Measurements from ENCODE around the gene CPA1.

Gene CPA1

GRCh38 chr7:130433301-130433700 is 53.0 kb downstream of the CPA1 start:
- Histone ChIP-seq H2AFZ (ENCODE audit: low read depth, low read length, severe bottlenecking) (no peak overlapping the region), H3K4me2 (ENCODE audit: low read depth, low read length, poor library complexity, severe bottlenecking) (no peak overlapping the region), H3K9ac (ENCODE audit: low read length) (no peak overlapping the region), H3K4me3 (ENCODE audit: insufficient read depth, low read length, poor library complexity, severe bottlenecking) (no peak overlapping the region), H3K27ac (ENCODE audit: low read depth, low read length) (no peak overlapping the region), H3F3A (ENCODE audit: insufficient read depth) (no peaks in the 10 kb centered on the region), H3K9me2 (replicated peaks; ENCODE audit: insufficient read depth, low read length) (no peaks in the 10 kb centered on the region), H3K27me3 (ENCODE audit: low read length) (no peaks in the 10 kb centered on the region), H3K79me2 (ENCODE audit: insufficient read depth, low read length) (peaks cover 10% of the 10 kb centered on the region; the same call in 1 of the 2 replicates), H4K20me1 (ENCODE audit: low read depth, low read length) (no peaks in the 10 kb centered on the region), H3K36me3 (ENCODE audit: low read length) (0 out of 2 replicates have a peak, but pooled peaks cover 5% of the 10 kb centered on the region), H3K9me3 (ENCODE audit: insufficient read depth, low read length) (no peaks in the 10 kb centered on the region)
- no peak for TF ChIP-seq CTCF (IDR thresholded peaks at IDR 0.05; ENCODE audit: insufficient read depth, low read length, poor library complexity, severe bottlenecking)
- TF ChIP-seq EZH2phosphoT487 (conservative IDR thresholded peaks at IDR 0.05; ENCODE audit: low read length) = no peak

GRCh38 chr7:130435311-130435854 is 55.1 kb downstream of the CPA1 start:
- Histone ChIP-seq H3K27me3 (ENCODE audit: low read length) (no peaks in the 10 kb centered on the region), H3K4me3 (ENCODE audit: insufficient read depth, low read length, poor library complexity, severe bottlenecking) (no peak overlapping the region), H3F3A (ENCODE audit: insufficient read depth) (peaks cover 10% of the 10 kb centered on the region; the same call in 1 of the 2 replicates), H3K27ac (ENCODE audit: low read depth, low read length) (no peak overlapping the region), H3K9me3 (ENCODE audit: insufficient read depth, low read length) (no peaks in the 10 kb centered on the region), H2AFZ (ENCODE audit: low read depth, low read length, severe bottlenecking) (no peak overlapping the region), H3K79me2 (ENCODE audit: insufficient read depth, low read length) (peaks cover 20% of the 10 kb centered on the region), H3K4me2 (ENCODE audit: low read depth, low read length, poor library complexity, severe bottlenecking) (no peak overlapping the region), H4K20me1 (ENCODE audit: low read depth, low read length) (no peaks in the 10 kb centered on the region), H3K9me2 (replicated peaks; ENCODE audit: insufficient read depth, low read length) (no peaks in the 10 kb centered on the region), H3K9ac (ENCODE audit: low read length) (no peak overlapping the region), H3K36me3 (ENCODE audit: low read length) (0 out of 2 replicates have a peak, but pooled peaks cover 5% of the 10 kb centered on the region)
- TF ChIP-seq EZH2phosphoT487 (conservative IDR thresholded peaks at IDR 0.05; ENCODE audit: low read length) = no peak
- TF ChIP-seq CTCF (IDR thresholded peaks at IDR 0.05; ENCODE audit: insufficient read depth, low read length, poor library complexity, severe bottlenecking) = no peak

- no peak for TF ChIP-seq CTCF (IDR thresholded peaks at IDR 0.05; ENCODE audit: insufficient read depth, low read length, poor library complexity, severe bottlenecking)
- TF ChIP-seq EZH2phosphoT487 (conservative IDR thresholded peaks at IDR 0.05; ENCODE audit: low read length) = no peak
- Histone ChIP-seq H3K27ac (ENCODE audit: low read depth, low read length) (no peak overlapping the region), H3K4me3 (ENCODE audit: insufficient read depth, low read length, poor library complexity, severe bottlenecking) (no peak overlapping the region), H3K9me3 (ENCODE audit: insufficient read depth, low read length) (no peaks in the 10 kb centered on the region), H3F3A (ENCODE audit: insufficient read depth) (peaks cover 10% of the 10 kb centered on the region; the same call in 1 of the 2 replicates), H3K79me2 (ENCODE audit: insufficient read depth, low read length) (peaks cover 20% of the 10 kb centered on the region), H4K20me1 (ENCODE audit: low read depth, low read length) (no peaks in the 10 kb centered on the region), H3K36me3 (ENCODE audit: low read length) (0 out of 2 replicates have a peak, but pooled peaks cover 5% of the 10 kb centered on the region), H3K9me2 (replicated peaks; ENCODE audit: insufficient read depth, low read length) (no peaks in the 10 kb centered on the region), H3K9ac (ENCODE audit: low read length) (no peak overlapping the region), H2AFZ (ENCODE audit: low read depth, low read length, severe bottlenecking) (no peak overlapping the region), H3K4me2 (ENCODE audit: low read depth, low read length, poor library complexity, severe bottlenecking) (no peak overlapping the region), H3K27me3 (ENCODE audit: low read length) (no peaks in the 10 kb centered on the region)
Measured at GRCh38 chr7:130436253-130436652, 56.0 kb downstream of the CPA1 start.
